ENCODE results near the gene SAMD4A.

- no peak for TF ChIP-seq CTCF (IDR thresholded peaks at IDR 0.05; ENCODE audit: insufficient read depth, low read length, poor library complexity, severe bottlenecking)
- no peak for TF ChIP-seq EZH2phosphoT487 (conservative IDR thresholded peaks at IDR 0.05; ENCODE audit: low read length)
These were observed 200.2 kb downstream of the SAMD4A start for GRCh38 chr14:54767139-54767431.

Data from SU-DHL-6 (cell line).